GM19467 (cell line): ENCODE data around the gene TNFRSF13B.
"Not testable (repeated sequence)": the region's sequence is repeated elsewhere in the genome, so short reads cannot be mapped to it uniquely, and the experiment has no call there.

Source experiments
- ATAC-seq: cut with Tn5 transposase; IDR thresholded peaks from one replicate; pipeline ENCODE4 v1.9.1; 2021; ENCODE audit warnings: mild to moderate bottlenecking, moderate library complexity; ENCODE audit not compliant: unreplicated experiment

Gene TNFRSF13B

GRCh38 chr17:16971458-16972338, at the start of gene TNFRSF13B:
Gene TNFRSF13B, minus strand, starts transcription at chr17:16972118. Its CDS starts 43 bp downstream, at chr17:16972075.
- ATAC-seq = no peak

GRCh38 chr17:17021194-17021863, 49.4 kb upstream of the TNFRSF13B start:
- no peak for ATAC-seq

- ATAC-seq = no peak
These were observed 48.9 kb upstream of the TNFRSF13B start for GRCh38 chr17:17020821-17021193.

GRCh38 chr17:17019891-17020456, 48.1 kb upstream of the TNFRSF13B start:
- ATAC-seq = no peak

- ATAC-seq = no peak
These were observed 47.5 kb upstream of the TNFRSF13B start for GRCh38 chr17:17019430-17019762.

GRCh38 chr17:17018612-17019429, 46.9 kb upstream of the TNFRSF13B start:
- ATAC-seq = no peak

GRCh38 chr17:17018021-17018441, 46.1 kb upstream of the TNFRSF13B start:
- ATAC-seq = no peak

GRCh38 chr17:17017343-17018014, 45.6 kb upstream of the TNFRSF13B start:
- no peak for ATAC-seq

GRCh38 chr17:17016199-17017197, 44.6 kb upstream of the TNFRSF13B start:
- ATAC-seq = not testable (repeated sequence)

- ATAC-seq = no peak
These were observed 43.3 kb upstream of the TNFRSF13B start for GRCh38 chr17:17015230-17015629.

GRCh38 chr17:17014748-17015124, 42.8 kb upstream of the TNFRSF13B start:
- not testable (repeated sequence) for ATAC-seq

- not testable (repeated sequence) for ATAC-seq
These were observed 42.2 kb upstream of the TNFRSF13B start for GRCh38 chr17:17013828-17014747.

- ATAC-seq = not testable (repeated sequence)
These were observed 39.4 kb upstream of the TNFRSF13B start for GRCh38 chr17:17011043-17011907.

GRCh38 chr17:17010545-17011034, 38.7 kb upstream of the TNFRSF13B start:
- not testable (repeated sequence) for ATAC-seq

GRCh38 chr17:17009972-17010371, 38.1 kb upstream of the TNFRSF13B start:
- not testable (repeated sequence) for ATAC-seq

GRCh38 chr17:17008621-17009397, 36.9 kb upstream of the TNFRSF13B start:
- not testable (repeated sequence) for ATAC-seq
